OCI-LY7 (cell line): Measurements from ENCODE around the gene DTX3. TPM values are rescaled to one million over a fixed set of nuclear protein-coding genes. Genes with fewer than 3 reads are reported as not detected.

Experiments
- BruUV-seq: library from RNA; stranded (reverse); fragments of 400-500 nt; replicated peaks from 2 replicates; lab custom pipeline; 2021; lab: Mats Ljungman, UMichigan
- CTCF ChIA-PET: fragments of 300-600 bp; sonication (Branson Sonifier 250); formaldehyde crosslinking; loops from one replicate; lab custom pipeline; 2022; ENCODE audit warnings: antibody characterized with exemption; ENCODE audit not compliant: unreplicated experiment; lab: Charles Lee
- POLR2A ChIA-PET: fragments of 300-600 bp; sonication (Branson Sonifier 250); formaldehyde crosslinking; loops from one replicate; lab custom pipeline; 2022; ENCODE audit warnings: antibody characterized with exemption; lab: Charles Lee
- DNase-seq: peaks from one replicate; pipeline ENCODE4 v3.0.0-alpha.2; 2015; ENCODE audit warnings: low spot score
- H2AFZ ChIP-seq: fragments of 200-600 bp; sonication (generic), shearing (Covaris generic); 2 replicates; pipeline ENCODE4 v1.6.1; 2014; ENCODE audit warnings: mild to moderate bottlenecking, antibody characterized with exemption, low read length, moderate library complexity
- H3K27ac ChIP-seq: fragments of 200-600 bp; sonication (generic); 2 replicates; pipeline ENCODE4 v1.5.1; 2014; ENCODE audit warnings: mixed run types, low read depth, mild to moderate bottlenecking, moderate library complexity, low read length, inconsistent platforms; ENCODE audit not compliant: poor library complexity, severe bottlenecking
- H3K36me3 ChIP-seq: fragments of 200-600 bp; sonication (generic); 2 replicates; pipeline ENCODE4 v1.6.1; 2014; ENCODE audit warnings: mild to moderate bottlenecking, antibody characterized with exemption, low read length, moderate library complexity, mixed read lengths; ENCODE audit not compliant: insufficient read depth
- H3K4me1 ChIP-seq: fragments of 200-600 bp; sonication (generic); 2 replicates; pipeline ENCODE4 v1.5.1; 2014; ENCODE audit warnings: mild to moderate bottlenecking, low read length; ENCODE audit not compliant: insufficient read depth, poor library complexity, severe bottlenecking
- H3K4me2 ChIP-seq: fragments of 200-600 bp; sonication (generic); 2 replicates; pipeline ENCODE4 v1.6.1; 2014; ENCODE audit warnings: mild to moderate bottlenecking, low read length
- H3K4me3 ChIP-seq: fragments of 200-600 bp; sonication (generic); 2 replicates; pipeline ENCODE4 v1.5.1; 2014; ENCODE audit warnings: mild to moderate bottlenecking, low read depth, low read length; ENCODE audit not compliant: poor library complexity, severe bottlenecking
- H3K79me2 ChIP-seq: fragments of 200-600 bp; sonication (generic); 2 replicates; pipeline ENCODE4 v1.6.1; 2016; ENCODE audit warnings: low read depth, mild to moderate bottlenecking, low read length, moderate library complexity, mixed read lengths; ENCODE audit not compliant: insufficient read depth
- H3K9me2 ChIP-seq: fragments of 200-600 bp; sonication (generic); 2 replicates; pipeline ENCODE4 v1.6.1; 2016; ENCODE audit warnings: mild to moderate bottlenecking, low read length, mixed read lengths; ENCODE audit not compliant: insufficient read depth
- H3K9me3 ChIP-seq: fragments of 200-600 bp; sonication (generic); 2 replicates; pipeline ENCODE4 v1.6.1; 2014; ENCODE audit warnings: mild to moderate bottlenecking, mixed run types, low read length, mixed read lengths
- H4K20me1 ChIP-seq: fragments of 200-600 bp; sonication (generic); 2 replicates; pipeline ENCODE4 v1.6.1; 2014; ENCODE audit warnings: mild to moderate bottlenecking, antibody characterized with exemption, low read length, moderate library complexity, mixed read lengths; ENCODE audit not compliant: insufficient read depth
- CTCF ChIP-seq: fragments of 200-600 bp; sonication (generic); conservative IDR thresholded peaks from 2 replicates; pipeline ENCODE4 v1.5.1; 2014; ENCODE audit warnings: mild to moderate bottlenecking, antibody characterized with exemption, low read length, moderate library complexity, mixed read lengths
- EZH2phosphoT487 ChIP-seq: fragments of 200-600 bp; sonication (generic); IDR thresholded peaks from 2 replicates; pipeline ENCODE4 v1.6.1; 2018; ENCODE audit warnings: low read depth, borderline replicate concordance, mild to moderate bottlenecking, mixed run types, antibody characterized with exemption, low read length, moderate library complexity, mixed read lengths
- intact Hi-C: fragments of 100-400 bp; cut with micrococcal nuclease; formaldehyde crosslinking; loops from one replicate; pipeline ENCODE4 v1.10.0; 2022; ENCODE audit not compliant: unreplicated experiment
- total RNA-seq, 2 experiments: library from RNA; depleted of rRNA in 1 of 2; stranded (reverse); fragments of >200 nt in 1 of 2; shearing (Covaris generic) in 1 of 2; gene quantifications; 2 replicates each; pipeline ENCODE4 v1.2.3, GENCODE V29; 2014 to 2022

The DTX3 gene
- total RNA-seq, 2 experiments from 2014 or later = not detected

GRCh38 chr12:57583008-57583831, 21.4 kb upstream of the DTX3 start:
- no TSS peak for BruUV-seq
- Histone ChIP-seq H3K27ac (no peak overlapping the region), H2AFZ (no peak overlapping the region), H3K4me3 (no peak overlapping the region), H3K36me3 (no peaks in the 10 kb centered on the region), H3K9me2 (no peaks in the 10 kb centered on the region), H4K20me1 (no peaks in the 10 kb centered on the region), H3K4me1 (no peaks in the 10 kb centered on the region), H3K79me2 (no peaks in the 10 kb centered on the region), H3K9me3 (no peaks in the 10 kb centered on the region), H3K4me2 (no peak overlapping the region)
- ChIA-PET CTCF (interaction anchor here (0.6 to 2.3 kb wide), 5 partner anchors 17 to 125 kb away, joined by 3 to 6 read pairs (median 3); no protein-coding TSS in a partner anchor), POLR2A (interaction anchor here (0.5 to 0.8 kb wide), 3 partner anchors 15 to 47 kb away, joined by 3 to 8 read pairs (median 4); no protein-coding TSS in a partner anchor)
- intact Hi-C loops = loop anchor here (1.0 to 2.0 kb wide), 4 partner anchors 32 to 159 kb away; partner anchors contain the start of genes B4GALNT1 and OS9
- TF ChIP-seq EZH2phosphoT487 (no peak), CTCF (peak; percentile 100)
- DNase-seq = peak; percentile 94

- no peak overlapping the region for H3K27ac ChIP-seq
- no peak overlapping the region for H2AFZ ChIP-seq
- no peaks in the 10 kb centered on the region for H3K36me3 ChIP-seq
- H3K4me2 ChIP-seq = no peak overlapping the region
- no peaks in the 10 kb centered on the region for H3K9me3 ChIP-seq
- intact Hi-C loops = no loop called here
- H3K79me2 ChIP-seq = no peaks in the 10 kb centered on the region
- no peaks in the 10 kb centered on the region for H4K20me1 ChIP-seq
- no TSS peak for BruUV-seq
- ChIA-PET CTCF (interaction anchor here (0.6 to 2.3 kb wide), 4 partner anchors 31 to 126 kb away, joined by 3 to 6 read pairs (median 3); no protein-coding TSS in a partner anchor), POLR2A (no interaction called here)
- H3K4me3 ChIP-seq = no peak overlapping the region
- no peaks in the 10 kb centered on the region for H3K9me2 ChIP-seq
- no peaks in the 10 kb centered on the region for H3K4me1 ChIP-seq
- DNase-seq = no peak
- TF ChIP-seq EZH2phosphoT487 (no peak), CTCF (no peak)
Measured at GRCh38 chr12:57584050-57584449, 20.6 kb upstream of the DTX3 start.
